GM19395 (cell line): ENCODE measurements around the gene SLC39A1.
A peak's percentile ranks its signal among the peaks of the same experiment; 100 is the strongest.
"Not testable (repeated sequence)": the region's sequence is repeated elsewhere in the genome, so short reads cannot be mapped to it uniquely, and the experiment has no call there.

ENCODE experiments used
- ATAC-seq: cut with Tn5 transposase; IDR thresholded peaks from one replicate; pipeline ENCODE4 v1.9.1; 2021; ENCODE audit warnings: mild to moderate bottlenecking, moderate library complexity; ENCODE audit not compliant: unreplicated experiment

SLC39A1 gene

DNA sequence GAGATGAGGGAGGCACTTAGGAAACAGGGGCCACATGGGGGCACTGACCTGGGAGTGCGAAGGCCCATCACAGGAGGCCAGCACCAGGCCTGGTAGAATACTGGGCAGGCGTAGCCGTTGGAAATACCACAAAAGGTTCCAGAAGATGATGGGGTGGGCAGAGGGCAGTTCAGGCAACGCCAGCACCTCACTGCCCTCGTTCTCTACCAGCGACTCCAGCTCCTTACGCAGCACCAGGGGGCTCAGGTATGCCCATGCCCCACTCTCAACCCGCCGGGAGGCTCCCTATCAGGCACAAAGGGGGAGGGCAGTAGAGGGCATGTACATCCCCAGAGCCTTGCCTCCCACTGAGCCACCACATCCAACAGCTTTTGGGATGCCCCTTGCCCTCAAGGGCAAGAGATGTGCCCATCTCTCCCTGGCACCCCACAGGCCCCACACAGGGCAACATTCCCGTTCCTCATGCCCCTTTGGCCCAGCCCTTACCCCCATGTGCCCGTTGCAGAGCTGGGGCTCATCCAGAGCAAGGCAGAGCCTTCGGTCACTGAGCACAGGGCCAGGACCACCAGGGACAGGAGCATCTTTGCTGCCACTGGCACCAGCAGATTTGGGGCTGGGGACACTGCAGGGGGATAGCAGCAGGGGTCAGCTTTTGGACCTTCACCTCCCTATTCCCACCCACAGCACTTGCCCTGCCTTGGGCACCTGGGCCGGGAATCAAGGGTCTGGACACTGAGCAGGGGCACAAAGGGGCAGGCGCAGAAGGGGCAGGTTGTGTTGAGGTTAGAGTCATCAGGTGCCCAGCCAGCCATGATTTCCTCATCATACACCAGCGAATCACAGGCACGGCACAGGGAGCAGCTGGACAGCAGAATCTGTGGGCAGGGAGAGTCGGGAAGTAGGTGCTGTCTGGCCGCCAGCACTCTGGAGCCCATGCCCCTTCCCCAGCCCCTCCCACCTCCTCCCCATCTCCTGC is 30.9 kb downstream of the SLC39A1 start:
- ATAC-seq, result no peak

DNA sequence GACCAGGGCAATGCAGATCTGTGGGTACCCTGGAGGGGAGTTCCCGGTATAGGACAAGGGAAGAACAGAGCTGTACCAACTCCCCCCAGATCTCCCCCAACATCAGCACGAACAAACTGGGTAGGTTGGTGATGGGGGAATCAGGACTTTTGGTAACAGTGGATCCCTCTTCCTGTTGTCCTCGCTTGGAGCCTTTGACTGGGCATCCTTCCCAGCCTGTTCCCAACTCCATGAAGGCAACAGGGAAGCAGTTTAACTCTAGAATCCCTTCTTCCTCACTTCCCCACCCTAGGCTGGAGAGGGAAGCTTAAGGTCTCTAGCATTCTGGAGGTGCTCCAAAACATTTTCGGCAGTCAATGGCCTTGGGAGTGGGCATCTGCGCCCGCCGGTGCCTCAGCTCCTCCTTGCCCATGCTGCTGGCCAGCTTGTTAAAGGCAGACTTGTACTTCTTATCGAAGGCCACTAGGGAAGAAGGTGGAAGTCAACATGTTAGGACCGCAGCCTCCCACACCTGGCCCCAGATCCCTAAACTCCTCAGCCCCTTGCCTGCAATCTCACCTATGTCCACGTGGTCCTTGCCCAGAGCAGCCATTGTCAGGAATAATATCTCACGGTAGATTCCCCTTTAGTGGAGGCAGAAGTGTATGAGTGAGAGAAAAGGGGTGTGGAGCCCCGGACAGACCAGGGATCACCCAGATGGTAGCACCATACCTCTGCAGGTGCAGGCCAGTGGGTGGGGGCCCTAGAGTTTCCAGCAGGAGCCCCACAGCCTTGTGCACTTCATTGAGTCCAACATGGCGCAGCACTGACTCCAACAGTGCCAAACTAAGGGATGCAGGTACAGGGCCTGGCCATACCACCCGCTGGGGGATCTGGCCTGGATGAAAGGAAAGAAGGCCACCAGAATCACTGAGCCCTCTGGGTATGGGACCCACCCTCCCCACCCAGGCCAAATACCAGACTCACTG is 33.1 kb downstream of the SLC39A1 start:
- no peak for ATAC-seq

DNA sequence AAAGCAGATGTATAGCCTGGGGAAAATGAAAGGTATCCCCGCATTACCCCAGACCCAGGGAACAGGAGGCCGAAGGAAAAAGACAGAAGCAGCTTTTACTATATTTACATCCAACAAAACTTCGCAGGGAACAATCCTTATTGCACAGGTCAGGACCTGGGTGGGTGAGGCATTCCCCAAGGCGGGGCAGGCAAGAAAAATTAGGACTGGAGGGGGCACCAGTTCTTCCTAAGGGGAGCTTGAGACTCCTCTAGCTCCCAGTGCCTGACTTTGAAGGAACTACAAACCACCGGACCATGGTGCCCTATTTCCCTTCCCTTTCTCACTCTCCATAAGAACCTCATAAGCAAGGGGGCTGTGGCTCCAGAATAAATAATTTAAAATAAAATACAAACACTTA is 33.9 kb downstream of the SLC39A1 start:
- ATAC-seq, result no peak

DNA sequence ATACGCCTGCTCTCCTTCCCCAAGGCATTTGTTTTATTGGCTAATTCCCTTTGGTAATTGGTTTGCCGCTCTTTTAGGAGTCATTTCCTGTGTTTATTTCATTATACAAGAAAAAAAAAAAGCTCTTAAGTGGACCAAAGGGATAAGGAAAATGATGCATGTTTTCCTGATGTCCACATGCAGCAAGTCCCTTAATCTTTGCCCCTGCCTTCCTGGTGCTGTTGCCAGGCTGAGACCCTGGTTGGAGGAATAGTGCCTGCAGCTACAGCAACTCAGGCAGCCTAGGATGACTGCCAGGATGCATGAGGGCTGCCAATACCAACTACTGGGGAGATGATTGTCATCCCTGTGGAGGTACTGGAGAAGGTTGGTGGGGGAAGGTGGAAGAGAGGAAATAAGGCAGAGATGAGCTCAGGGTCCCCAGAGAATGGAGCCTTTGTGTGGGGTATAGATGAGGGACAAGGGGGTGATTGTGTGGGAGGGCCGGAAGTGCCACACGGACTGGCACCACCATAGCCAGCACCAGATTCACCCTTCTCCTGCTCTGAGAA is 34.5 kb downstream of the SLC39A1 start:
- ATAC-seq, result no peak

DNA sequence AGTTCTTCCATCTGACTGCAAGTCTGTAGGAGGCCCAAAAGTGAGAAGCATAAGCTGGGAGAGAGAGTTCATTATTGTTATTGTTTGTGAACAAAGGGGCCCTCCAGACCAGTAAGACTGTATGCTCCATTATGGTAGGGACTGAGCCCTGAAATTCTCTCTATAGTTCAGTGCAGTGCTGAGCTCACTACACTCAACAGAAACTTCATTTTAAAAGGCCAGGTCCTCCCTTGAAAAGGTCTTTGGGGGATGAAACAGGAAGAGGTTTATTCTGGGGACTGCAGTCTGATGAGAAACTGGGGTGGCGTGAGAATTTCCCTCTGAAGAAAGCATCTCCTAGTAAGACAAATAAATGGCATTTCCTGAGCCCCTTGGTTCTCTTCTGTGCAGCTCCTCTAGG is 35.1 kb downstream of the SLC39A1 start:
- ATAC-seq, result no peak

DNA sequence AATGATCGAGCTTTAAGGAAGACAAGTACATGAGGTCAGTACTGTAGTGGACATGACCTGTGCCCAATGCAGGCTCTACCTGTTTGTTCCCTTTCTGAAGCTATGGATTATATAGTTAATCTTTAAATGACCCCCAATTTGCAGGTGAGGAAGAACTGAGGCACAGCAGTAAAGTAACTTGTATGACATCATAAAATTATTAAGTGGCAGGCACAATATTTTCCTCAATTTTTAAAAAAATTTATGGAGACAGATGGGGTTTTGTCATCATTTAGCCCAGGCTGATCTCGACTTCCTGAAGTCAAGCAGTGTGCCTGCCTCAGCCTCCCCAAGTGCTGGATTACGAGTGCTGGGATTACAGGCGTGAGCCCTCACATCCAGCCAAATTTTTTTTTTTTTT is 36.9 kb downstream of the SLC39A1 start:
- no peak for ATAC-seq

DNA sequence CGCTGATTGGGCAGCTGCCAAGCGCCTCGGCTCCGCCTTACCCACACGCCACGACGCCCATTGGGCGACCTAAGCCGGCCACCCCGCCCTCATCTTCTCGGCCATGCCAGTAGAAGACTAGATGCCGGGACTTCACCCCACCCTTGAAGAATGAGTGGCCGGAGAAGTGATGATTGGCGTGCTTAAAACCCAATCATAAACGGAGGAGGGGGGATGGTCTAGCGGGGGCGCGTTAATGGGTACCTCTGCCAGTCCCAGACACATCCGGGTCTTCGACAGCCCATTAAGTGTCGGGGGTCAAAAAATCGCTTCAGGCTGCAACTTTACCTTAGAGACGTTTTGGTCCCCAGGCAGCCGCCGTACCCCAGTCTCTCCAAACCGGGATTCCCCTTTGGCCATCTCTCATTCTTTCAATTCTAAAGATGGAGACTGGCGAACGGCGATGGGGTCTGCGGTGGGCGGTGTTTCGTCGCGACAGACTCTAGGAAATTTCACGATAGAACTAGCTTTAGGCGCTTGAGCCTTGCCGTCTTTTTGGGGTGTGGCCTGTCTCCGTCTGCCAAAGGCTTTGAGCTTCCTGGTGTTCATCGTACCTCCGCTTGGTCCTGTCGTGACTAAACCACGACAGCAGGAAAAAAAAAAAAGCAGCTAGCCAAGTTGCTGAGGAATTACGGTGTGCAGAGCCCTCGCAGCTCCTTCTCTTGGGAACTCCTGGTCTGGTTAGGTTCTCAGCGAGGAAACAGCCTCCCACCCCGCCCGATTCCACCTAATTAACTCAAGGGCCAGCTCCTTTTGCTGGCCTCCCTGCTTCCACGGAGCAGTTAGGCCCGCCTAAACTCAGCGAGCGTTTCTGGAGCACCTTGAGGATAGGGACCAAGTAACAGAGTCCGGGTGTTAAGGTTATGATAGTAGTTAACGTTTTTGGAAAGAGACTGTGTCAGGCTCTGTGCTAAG is 40.1 kb downstream of the SLC39A1 start, which contains the start of gene GATAD2B:
Gene GATAD2B, minus strand, starts transcription at position 1 of the 954 bp plus-strand sequence. CDS start 94,625 bp downstream, outside the sequence.
- ATAC-seq, result peak; percentile 94

DNA sequence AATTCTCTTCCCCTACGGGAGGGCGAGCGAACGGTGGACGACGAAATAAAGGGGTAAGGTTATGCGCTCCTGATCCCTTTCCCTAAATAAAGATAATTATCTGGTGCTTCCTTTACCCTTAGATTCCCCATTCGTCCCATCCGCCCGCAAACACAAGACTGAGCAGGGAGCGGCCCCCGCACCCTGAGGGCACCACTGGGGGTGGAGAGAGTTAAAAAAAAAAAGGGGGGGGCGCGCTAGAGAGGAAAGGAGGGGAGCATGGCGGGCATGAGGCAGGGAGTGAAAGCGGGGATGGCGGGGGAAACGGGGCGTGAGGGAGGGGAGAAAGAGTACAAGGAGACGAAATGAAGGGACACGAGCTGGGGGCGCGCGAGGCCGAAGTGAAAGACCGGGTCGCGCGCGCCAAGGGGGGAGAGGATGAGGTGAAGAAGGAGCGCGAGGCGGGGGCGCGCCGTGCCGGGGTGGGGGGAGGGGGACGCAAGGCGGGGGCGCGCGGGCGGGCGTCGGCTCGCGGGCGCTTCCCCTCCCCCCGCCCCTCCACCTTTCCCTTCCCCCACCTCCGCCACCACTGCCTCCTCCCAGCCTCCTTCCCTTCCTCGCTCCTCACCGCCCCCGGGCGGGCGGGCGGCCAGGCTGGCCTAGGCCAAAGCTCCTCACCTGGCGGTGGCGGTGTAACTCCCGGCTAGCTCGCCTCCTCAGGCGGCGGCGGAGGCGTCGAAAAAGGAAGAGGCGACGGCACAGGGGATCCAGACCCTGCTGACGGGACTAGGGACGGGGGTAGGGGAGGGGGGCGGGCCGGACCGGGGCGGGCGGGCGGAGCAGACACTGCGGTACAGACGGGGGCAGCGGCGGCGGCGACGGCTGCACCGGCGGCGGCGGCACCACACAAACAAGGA is 41.0 kb downstream of the SLC39A1 start:
- peak; percentile 30 for ATAC-seq

DNA sequence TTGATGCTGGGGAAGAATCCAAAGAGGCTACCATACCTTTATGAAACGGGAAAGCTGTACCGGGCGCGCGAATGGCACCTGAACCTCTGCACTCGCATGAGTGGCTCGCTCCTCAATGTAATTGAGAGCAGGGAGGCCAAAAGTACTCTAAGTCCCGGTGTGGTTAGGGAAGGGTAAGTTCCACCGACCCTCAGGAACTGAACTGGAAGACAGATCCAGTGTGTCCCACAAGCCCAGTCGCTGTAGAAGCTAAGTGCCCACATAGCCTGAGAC is 41.6 kb downstream of the SLC39A1 start:
- no peak for ATAC-seq

DNA sequence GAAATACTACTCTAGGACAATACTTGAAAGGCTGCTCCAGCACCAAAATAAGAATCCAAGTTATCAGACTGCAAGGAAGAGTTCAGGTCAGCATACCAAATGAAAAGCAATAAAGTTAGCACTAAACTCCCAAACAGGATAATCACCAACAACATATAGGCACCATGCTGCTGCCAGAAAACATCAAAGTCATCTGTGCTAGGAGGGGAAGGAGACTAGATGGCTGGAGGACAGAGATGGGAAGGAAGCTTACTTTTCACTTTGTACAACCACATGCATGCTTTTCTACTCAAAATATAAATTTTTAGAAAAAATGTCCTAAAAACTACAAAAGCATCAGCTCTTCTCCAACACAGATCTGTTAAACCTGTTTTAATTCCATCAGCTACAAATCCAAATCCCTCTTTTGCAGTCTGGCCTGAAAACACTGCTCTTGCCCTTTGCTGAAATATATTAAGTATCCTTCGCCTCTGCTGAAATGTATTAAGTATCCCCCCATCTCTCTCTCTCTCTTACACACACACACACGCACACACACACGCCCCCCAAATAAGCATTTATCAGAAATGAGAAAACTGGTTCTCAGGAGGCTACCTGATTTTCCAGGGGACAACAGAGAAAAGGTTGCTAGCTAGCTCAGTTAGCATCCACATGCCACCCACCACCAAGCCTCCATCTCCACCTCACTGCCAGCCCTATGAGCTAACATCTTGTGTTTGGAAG is 42.1 kb downstream of the SLC39A1 start:
- ATAC-seq, result no peak

DNA sequence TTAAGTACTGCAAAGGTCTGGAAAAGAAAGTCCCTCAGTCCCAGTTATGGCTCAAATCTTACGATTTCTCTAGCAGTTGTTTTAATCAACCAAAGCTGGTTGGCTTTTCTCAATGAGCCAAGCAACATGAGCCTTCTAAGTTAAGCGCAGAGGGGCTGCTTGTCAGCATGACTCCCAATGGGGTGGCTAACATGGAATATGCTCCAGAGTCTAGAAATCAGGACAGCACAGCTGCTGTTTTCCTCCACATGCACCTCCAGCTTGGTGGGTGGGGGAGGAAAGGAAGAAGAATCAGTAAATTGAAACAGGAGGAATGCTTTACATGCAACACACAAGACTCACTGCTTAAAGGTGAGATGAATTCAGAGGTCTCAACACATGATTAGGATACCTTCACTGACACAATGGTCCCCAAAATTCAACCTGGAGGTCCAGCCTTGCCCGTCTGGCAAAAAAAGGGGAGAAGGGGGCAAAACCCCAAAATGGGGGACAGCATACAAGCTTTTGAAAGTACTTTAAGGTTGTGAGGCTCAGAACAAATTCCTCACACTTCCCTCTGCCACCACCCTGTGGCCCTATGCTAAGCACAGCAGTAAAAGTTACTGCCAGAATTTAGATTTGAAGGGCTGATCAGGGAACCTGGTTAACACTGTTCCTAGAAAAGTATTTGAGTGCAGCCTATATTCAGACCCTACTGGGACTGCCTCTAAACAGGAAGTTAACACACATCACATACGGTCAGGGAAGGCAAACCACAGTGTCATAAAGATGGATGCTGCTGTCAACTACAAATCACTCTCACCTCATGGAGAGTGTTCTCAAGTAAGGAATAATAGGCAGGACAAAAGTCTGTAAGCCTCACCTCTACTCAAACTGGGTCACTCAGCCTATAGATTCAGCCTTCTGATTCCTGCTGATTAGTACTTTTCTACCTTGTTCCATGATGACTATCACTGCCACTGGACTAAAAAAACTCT is 43.2 kb downstream of the SLC39A1 start:
- no peak for ATAC-seq

DNA sequence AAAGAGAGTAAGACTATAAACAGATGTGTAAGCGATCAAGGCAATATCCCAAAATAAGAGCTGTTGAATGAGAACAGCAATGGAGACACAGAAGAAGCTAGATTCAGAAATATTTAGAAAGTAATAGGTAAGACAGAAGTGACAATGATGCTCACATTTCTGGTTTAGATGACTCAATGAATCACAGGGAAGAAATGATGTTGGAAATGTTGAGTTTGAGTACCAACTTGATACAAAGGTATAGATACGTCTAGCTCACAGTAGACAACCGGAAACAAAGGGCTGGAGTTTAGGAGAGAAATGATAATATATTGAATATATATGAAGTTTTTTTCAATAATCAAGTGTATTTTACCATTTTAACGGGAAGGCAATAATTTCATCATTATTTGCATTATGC is 47.0 kb downstream of the SLC39A1 start:
- no peak for ATAC-seq

DNA sequence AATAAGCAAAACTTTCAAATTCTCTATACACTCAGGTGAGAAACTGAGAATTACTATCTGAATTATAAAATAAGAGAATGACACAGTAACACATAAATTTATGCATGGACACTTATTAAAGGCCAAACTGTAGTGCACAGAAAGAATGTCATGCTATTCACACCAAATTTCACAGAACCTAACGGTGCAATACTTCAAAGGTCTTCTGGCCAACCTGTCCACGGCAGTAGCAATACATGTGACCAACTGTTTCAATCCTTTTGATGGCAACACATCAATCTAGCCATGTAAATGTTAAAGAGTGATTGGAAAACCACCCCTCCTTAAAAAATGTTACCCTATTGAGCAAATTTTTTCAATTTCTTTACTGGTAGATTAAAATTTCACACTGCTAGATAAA is 51.0 kb downstream of the SLC39A1 start:
- no peak for ATAC-seq

DNA sequence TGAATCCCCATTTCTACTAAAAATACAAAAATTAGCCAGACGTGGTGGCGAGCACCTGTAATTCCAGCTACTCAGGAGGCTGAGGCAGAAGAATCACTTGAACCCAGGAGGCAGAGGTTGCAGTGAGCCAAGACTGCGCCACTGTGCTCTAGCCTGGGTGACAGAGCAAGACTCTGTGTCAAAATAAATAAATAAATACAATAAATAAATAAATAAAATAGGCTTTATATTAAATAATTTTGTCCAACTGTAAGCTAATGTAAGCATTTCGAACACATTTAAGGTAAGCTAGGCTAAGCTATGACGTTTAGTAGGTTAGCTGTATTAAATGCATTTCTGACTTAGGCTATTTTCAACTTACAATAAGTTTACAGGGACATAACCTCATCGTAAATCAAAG is 52.8 kb downstream of the SLC39A1 start:
- not testable (repeated sequence) for ATAC-seq
